Measurements from ENCODE around the gene TMEM217. TPM values are rescaled to one million over a fixed set of nuclear protein-coding genes. Genes with fewer than 3 reads are reported as not detected.

The TMEM217 gene
- total RNA-seq, 1 experiment from 2014 or later: 2.4 TPM

DNA sequence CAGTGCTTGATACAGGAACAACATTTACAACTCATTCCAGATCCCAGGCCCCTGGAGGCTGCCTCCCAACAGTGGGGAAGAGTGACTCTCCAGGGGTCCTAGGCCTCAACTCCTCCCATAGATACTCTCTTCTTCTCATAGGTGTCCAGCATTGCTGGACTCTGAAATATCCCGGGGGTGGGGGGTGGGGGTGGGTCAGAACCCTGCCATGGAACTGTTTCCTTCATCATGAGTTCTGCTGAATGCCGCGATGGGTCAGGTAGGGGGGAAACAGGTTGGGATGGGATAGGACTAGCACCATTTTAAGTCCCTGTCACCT lies 83.8 kb downstream of the TMEM217 start:
- Histone ChIP-seq H3K4me2 (ENCODE audit: low read length) (no peak overlapping the region), H3K27ac (ENCODE audit: low read length) (no peak overlapping the region)
- CTCF ChIA-PET: no interaction called here

DNA sequence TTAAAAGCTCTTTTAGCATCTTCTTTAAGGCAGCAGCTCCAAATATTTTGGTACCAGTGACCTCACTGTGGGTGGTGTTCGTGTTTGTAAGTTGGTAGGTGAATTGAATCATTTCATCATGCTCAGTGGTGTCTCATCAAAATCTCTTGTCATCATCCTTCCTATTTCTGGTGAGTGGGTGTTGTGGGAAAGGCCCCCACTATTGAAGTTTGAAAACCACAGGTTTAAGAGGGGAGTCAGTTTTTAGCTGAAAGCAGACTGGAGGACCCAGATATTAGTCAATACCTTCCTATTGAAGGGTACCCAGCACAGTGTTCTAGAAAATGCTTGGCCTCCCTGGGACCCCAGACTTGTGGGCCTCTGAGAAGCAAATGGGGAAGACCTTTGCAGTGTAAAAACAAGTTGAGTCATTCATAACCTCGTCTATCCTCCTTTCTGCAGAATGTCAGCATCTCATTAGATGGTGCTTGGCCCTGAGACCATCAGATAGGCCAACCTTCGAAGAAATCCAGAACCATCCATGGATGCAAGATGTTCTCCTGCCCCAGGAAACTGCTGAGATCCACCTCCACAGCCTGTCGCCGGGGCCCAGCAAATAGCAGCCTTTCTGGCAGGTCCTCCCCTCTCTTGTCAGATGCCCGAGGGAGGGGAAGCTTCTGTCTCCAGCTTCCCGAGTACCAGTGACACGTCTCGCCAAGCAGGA lies 84.3 kb downstream of the TMEM217 start:
- Histone ChIP-seq H4K20me1 (ENCODE audit: low read length) (peaks cover 45% of the 10 kb centered on the region), H3K79me2 (ENCODE audit: low read length) (peaks cover 35% of the 10 kb centered on the region), H3K9me3 (ENCODE audit: low read length) (no peaks in the 10 kb centered on the region), H3K4me1 (ENCODE audit: insufficient read depth, low read length) (peaks cover 9% of the 10 kb centered on the region), H2AFZ (ENCODE audit: low read length) (no peak overlapping the region), H3K4me3 (ENCODE audit: low read length) (no peak overlapping the region), H3K4me2 (ENCODE audit: low read length) (no peak overlapping the region), H3K27me3 (ENCODE audit: low read length) (no peaks in the 10 kb centered on the region), H3K9me2 (replicated peaks; ENCODE audit: low read length) (no peaks in the 10 kb centered on the region), H3K36me3 (ENCODE audit: low read depth, low read length) (peaks cover 39% of the 10 kb centered on the region), H3K27ac (ENCODE audit: low read length) (no peak overlapping the region), H3K9ac (ENCODE audit: low read length) (no peak overlapping the region), H3F3A (ENCODE audit: low read length, unreplicated experiment) (no peaks in the 10 kb centered on the region)
- ATAC-seq (no peak), DNase-seq (no peak)
- POLR2A ChIA-PET (ENCODE audit: unreplicated experiment): no interaction called here
- CTCF ChIA-PET: no interaction called here
- no TSS peak for BruUV-seq (replicated peaks)
- intact Hi-C loops (cut with micrococcal nuclease): loop anchor here (2.0 kb wide), 1 partner anchor 37 kb away; no protein-coding TSS in a partner anchor
- TF ChIP-seq EZH2phosphoT487 (IDR thresholded peaks at IDR 0.05; ENCODE audit: borderline replicate concordance, low read length) (no peak), EZH2 (IDR thresholded peaks at IDR 0.05; ENCODE audit: low read length, unreplicated experiment) (no peak)
- TF ChIP-seq, protein P1, sequence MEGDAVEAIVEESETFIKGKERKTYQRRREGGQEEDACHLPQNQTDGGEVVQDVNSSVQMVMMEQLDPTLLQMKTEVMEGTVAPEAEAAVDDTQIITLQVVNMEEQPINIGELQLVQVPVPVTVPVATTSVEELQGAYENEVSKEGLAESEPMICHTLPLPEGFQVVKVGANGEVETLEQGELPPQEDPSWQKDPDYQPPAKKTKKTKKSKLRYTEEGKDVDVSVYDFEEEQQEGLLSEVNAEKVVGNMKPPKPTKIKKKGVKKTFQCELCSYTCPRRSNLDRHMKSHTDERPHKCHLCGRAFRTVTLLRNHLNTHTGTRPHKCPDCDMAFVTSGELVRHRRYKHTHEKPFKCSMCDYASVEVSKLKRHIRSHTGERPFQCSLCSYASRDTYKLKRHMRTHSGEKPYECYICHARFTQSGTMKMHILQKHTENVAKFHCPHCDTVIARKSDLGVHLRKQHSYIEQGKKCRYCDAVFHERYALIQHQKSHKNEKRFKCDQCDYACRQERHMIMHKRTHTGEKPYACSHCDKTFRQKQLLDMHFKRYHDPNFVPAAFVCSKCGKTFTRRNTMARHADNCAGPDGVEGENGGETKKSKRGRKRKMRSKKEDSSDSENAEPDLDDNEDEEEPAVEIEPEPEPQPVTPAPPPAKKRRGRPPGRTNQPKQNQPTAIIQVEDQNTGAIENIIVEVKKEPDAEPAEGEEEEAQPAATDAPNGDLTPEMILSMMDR (conservative IDR thresholded peaks at IDR 0.05; ENCODE audit: low read depth, low read length): no peak

More for the DNA sequence above, 83.8 kb downstream of the TMEM217 start:
- BruUV-seq (replicated peaks): no TSS peak
- Histone ChIP-seq H4K20me1 (ENCODE audit: low read length) (peaks cover 45% of the 10 kb centered on the region), H3K27me3 (ENCODE audit: low read length) (no peaks in the 10 kb centered on the region), H2AFZ (ENCODE audit: low read length) (no peak overlapping the region), H3F3A (ENCODE audit: low read length, unreplicated experiment) (no peaks in the 10 kb centered on the region), H3K79me2 (ENCODE audit: low read length) (peaks cover 35% of the 10 kb centered on the region), H3K4me1 (ENCODE audit: insufficient read depth, low read length) (peaks cover 4% of the 10 kb centered on the region), H3K9me2 (replicated peaks; ENCODE audit: low read length) (no peaks in the 10 kb centered on the region), H3K4me3 (ENCODE audit: low read length) (no peak overlapping the region), H3K9ac (ENCODE audit: low read length) (no peak overlapping the region), H3K9me3 (ENCODE audit: low read length) (no peaks in the 10 kb centered on the region), H3K36me3 (ENCODE audit: low read depth, low read length) (peaks cover 39% of the 10 kb centered on the region)
- no peak for TF ChIP-seq EZH2phosphoT487 (IDR thresholded peaks at IDR 0.05; ENCODE audit: borderline replicate concordance, low read length)
- TF ChIP-seq, protein P1 (conservative IDR thresholded peaks at IDR 0.05; ENCODE audit: low read depth, low read length): no peak
- TF ChIP-seq EZH2 (IDR thresholded peaks at IDR 0.05; ENCODE audit: low read length, unreplicated experiment): no peak
- POLR2A ChIA-PET (ENCODE audit: unreplicated experiment): no interaction called here
- no peak for ATAC-seq
- DNase-seq: no peak
- intact Hi-C loops (cut with micrococcal nuclease): no loop called here

DNA sequence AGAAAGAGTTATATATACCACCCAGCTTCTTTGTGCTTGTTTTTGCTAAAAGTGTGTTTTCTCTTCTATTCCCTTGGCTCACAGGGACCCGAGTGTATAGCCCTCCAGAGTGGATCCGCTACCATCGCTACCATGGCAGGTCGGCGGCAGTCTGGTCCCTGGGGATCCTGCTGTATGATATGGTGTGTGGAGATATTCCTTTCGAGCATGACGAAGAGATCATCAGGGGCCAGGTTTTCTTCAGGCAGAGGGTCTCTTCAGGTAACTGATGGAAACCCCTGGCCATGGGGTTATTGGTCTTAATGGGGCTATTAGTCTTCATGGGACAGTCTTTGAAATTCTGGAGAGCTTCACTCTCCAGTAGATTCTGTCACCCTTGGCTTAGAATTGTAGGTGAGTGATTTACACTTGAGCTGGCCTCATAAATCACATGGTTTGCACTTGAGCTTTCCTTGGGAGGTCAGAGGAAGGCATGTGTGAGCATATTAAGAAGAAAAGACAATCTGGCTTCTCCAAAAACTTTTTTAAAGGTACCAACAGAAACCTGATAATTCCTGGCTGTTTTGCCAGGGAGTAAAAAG lies 84.9 kb downstream of the TMEM217 start:
- DNase-seq (no peak), ATAC-seq (no peak)
- no TSS peak for BruUV-seq (replicated peaks)
- ChIA-PET POLR2A (ENCODE audit: unreplicated experiment) (interaction anchor here (0.6 kb wide), 1 partner anchor 90 kb away, joined by 3 read pairs; no protein-coding TSS in a partner anchor), CTCF (interaction anchor here (1.0 to 1.1 kb wide), 2 partner anchors 143 to 155 kb away, joined by 3 read pairs; no protein-coding TSS in a partner anchor)
- no peak overlapping the region for H2AFZ ChIP-seq (ENCODE audit: low read length)
- H3K9me3 ChIP-seq (ENCODE audit: low read length): no peaks in the 10 kb centered on the region
- peaks cover 13% of the 10 kb centered on the region for H3K4me1 ChIP-seq (ENCODE audit: insufficient read depth, low read length)
- H3F3A ChIP-seq (ENCODE audit: low read length, unreplicated experiment): no peaks in the 10 kb centered on the region
- H3K36me3 ChIP-seq (ENCODE audit: low read depth, low read length): peaks cover 39% of the 10 kb centered on the region
- peak overlapping the region; percentile 80; the same call in 1 of the 2 replicates for H3K4me3 ChIP-seq (ENCODE audit: low read length)
- H3K4me2 ChIP-seq (ENCODE audit: low read length): peak overlapping the region; percentile 89
- H3K9me2 ChIP-seq (replicated peaks; ENCODE audit: low read length): no peaks in the 10 kb centered on the region
- no peaks in the 10 kb centered on the region for H3K27me3 ChIP-seq (ENCODE audit: low read length)
- peaks cover 35% of the 10 kb centered on the region for H3K79me2 ChIP-seq (ENCODE audit: low read length)
- H3K27ac ChIP-seq (ENCODE audit: low read length): no peak overlapping the region
- intact Hi-C loops (cut with micrococcal nuclease): loop anchor here (1.0 to 2.0 kb wide), 6 partner anchors 38 to 155 kb away; no protein-coding TSS in a partner anchor
- TF ChIP-seq, protein P1 (conservative IDR thresholded peaks at IDR 0.05; ENCODE audit: low read depth, low read length): no peak
- TF ChIP-seq EZH2 (IDR thresholded peaks at IDR 0.05; ENCODE audit: low read length, unreplicated experiment): no peak
- no peak for TF ChIP-seq EZH2phosphoT487 (IDR thresholded peaks at IDR 0.05; ENCODE audit: borderline replicate concordance, low read length)
- peaks cover 45% of the 10 kb centered on the region for H4K20me1 ChIP-seq (ENCODE audit: low read length)
- no peak overlapping the region for H3K9ac ChIP-seq (ENCODE audit: low read length)
